ENCODE measurements around the gene ULK4.

ULK4 gene

DNA sequence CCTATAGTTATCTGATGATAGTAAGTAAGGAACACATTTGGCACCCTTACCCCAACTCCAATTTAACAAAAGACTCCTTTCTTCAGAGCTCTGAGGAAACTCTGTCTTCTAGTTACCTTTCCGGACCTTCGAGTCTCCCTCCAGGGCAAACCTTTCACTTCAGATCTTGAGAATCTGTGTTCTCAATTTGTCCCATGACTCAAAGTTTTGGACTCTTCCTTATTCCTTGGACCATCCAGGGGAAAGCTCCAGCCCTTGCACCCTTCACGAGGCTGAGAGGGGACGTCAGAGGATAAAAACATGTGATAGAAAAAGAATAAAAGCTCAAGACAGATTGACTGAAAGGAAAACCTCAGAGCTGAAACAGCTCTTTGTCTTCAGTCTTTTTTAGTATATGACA lies 685.7 kb downstream of the ULK4 start:
- TF ChIP-seq, protein P1, sequence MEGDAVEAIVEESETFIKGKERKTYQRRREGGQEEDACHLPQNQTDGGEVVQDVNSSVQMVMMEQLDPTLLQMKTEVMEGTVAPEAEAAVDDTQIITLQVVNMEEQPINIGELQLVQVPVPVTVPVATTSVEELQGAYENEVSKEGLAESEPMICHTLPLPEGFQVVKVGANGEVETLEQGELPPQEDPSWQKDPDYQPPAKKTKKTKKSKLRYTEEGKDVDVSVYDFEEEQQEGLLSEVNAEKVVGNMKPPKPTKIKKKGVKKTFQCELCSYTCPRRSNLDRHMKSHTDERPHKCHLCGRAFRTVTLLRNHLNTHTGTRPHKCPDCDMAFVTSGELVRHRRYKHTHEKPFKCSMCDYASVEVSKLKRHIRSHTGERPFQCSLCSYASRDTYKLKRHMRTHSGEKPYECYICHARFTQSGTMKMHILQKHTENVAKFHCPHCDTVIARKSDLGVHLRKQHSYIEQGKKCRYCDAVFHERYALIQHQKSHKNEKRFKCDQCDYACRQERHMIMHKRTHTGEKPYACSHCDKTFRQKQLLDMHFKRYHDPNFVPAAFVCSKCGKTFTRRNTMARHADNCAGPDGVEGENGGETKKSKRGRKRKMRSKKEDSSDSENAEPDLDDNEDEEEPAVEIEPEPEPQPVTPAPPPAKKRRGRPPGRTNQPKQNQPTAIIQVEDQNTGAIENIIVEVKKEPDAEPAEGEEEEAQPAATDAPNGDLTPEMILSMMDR (conservative IDR thresholded peaks at IDR 0.05) = no peak
- no peak for TF ChIP-seq ZFX (IDR thresholded peaks at IDR 0.05)
- no peak overlapping the region for H3K27ac ChIP-seq

DNA sequence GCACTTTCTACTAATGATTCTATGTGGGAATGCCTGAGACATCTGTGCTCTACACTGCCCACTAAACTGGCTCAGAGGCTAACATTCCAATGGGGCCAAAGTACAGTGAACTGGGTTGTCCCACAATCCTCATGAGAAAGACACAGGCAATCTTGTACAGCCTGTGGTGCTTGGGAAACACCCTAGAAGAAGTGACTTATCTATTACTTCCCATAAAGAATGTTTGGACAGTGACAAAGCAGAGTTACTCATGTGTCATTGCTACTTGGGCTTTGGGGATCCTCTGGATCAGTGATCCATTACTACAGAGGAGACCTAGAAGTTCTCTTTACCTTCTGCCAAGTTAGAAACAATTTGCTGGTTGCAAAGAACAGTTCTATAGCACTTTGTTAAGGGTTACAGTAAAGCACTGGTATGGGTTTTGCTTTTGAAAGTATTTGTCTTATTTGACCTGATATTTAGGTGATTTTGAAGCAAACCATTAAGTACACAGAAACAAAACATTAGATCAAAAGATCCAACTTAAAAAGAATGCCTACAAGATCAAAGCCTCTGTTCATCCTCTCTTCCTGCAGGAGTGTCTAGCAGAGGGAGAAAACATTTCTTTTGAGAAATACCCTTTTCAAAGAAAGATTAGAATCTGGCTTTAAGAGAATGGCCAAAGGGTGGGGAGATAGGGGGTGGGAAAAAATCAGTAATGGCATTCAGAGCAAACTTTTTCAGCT lies 686.8 kb downstream of the ULK4 start:
- TF ChIP-seq ZFX (IDR thresholded peaks at IDR 0.05) = no peak
- TF ChIP-seq, protein P1 (conservative IDR thresholded peaks at IDR 0.05) = no peak
- no peak overlapping the region for H3K27ac ChIP-seq

DNA sequence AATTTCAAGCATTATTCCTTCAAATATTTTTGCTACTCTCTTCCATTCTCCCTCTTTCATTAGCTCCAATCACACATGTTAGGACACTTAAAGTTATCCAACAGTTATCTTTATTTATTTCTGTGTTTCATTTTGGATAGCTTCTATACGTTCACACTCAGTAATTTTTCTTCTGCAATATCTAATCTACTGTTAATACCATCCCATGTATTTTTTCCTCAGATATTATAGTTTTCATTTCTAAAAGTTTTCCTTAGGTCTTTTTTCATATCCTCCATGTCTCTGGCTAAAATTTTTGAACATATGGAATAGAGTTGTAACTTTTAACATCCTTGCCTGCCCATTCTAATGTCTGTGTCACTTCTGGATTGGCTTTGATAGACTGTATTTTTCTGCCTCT lies 689.2 kb downstream of the ULK4 start:
- TF ChIP-seq ZFX (IDR thresholded peaks at IDR 0.05) = no peak
- TF ChIP-seq, protein P1 (conservative IDR thresholded peaks at IDR 0.05) = no peak
- no peak overlapping the region for H3K27ac ChIP-seq

DNA sequence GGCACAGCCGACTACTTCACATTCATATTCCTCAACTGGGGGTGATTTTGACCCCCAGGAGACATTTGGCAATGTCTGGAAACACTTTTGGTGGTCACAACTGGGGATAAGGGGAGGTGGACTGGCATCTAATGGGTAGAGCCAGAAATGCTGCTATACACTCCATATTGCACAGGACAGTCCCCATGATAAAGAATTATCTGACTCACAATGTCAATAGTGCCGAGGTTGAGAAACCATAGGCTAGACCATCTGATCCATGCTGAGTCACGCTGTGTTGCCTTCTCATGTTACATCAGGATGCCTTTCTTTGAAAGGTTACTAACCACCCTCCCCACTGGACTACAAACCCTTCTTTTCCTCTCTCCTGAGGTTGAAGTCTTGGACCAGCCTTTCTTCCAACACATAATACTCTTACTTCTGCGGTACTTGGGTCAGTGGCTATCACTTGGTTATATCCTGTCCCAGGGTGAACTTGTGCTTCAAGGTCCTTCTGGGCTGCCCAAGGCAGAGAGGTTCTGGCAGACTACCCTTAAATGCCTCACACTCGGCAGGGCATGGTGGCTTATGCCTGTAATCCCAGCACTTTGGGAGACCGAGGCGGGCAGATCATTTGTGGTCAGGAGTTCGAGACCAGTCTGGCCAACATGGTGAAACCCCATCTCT lies 693.8 kb downstream of the ULK4 start:
- TF ChIP-seq, protein P1 (conservative IDR thresholded peaks at IDR 0.05) = no peak
- no peak for TF ChIP-seq ZFX (IDR thresholded peaks at IDR 0.05)
- peak overlapping the region; percentile 26 for H3K27ac ChIP-seq

DNA sequence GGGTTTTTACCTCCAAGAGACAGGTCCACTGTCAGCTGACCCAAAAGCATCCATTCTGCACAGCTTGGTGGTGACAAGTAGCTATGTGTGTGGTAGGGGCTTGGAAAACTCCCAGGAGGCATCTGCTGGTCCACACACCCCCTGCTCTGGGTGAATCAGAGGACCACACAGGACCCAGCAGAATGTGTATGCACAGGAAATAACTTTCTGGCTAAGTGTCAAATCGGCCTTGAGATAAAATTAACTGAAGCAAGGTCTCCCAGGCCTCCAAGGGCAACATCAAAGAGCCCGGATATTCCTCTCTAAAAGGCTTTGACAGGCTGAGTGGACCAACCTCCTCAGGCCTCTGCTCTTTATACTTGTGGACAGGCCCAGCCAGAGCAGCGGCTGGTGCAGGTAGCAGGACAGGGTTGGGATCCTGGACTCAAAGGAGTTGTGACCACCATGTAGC lies 696.1 kb downstream of the ULK4 start:
- TF ChIP-seq, protein P1 (conservative IDR thresholded peaks at IDR 0.05) = no peak
- TF ChIP-seq ZFX (IDR thresholded peaks at IDR 0.05) = no peak
- no peak overlapping the region for H3K27ac ChIP-seq

DNA sequence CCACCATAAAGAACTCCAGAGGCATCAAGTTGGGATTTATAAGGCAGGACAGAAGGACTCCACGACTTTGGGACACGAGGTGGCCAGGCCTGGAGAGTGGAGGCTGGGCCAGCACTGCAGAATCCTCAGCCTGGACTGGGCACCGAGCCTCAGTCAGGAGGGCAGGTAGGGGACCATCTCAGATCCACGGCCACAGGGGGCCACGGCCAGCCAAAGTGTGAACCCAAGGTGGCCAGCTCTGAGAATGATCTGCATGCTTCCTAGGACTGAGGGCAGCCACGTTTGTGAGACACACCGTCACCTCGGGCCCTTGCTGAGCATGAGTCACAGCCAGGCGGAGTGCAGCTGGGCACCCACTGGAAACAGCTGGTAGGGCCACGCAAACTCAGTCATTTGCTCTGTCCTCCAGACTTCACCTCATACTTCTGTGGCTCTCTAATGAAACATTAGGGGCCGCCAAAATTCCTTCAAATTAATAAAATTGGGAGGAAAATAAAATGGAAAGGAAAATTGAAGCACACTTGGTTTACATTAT lies 696.8 kb downstream of the ULK4 start:
- H3K27ac ChIP-seq = no peak overlapping the region
- TF ChIP-seq, protein P1 (conservative IDR thresholded peaks at IDR 0.05) = no peak
- no peak for TF ChIP-seq ZFX (IDR thresholded peaks at IDR 0.05)

DNA sequence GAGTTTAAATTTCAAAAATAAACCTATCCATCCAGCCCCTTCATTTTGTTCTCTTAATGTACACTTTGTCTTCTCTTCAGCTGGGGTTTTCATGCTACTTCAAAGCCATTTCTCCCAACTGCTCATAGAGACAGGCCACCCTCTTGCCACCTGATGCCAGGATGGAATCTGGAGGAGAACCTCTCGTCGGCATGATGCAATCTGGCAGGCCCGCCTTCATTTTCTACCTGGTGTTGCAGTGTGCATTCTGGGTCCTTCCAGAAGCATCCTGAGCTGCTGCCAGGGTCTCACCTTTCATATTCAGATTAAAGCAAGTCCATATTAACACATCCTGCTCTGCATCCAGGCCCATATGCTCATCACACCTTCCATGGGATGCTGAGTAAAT lies 701.8 kb downstream of the ULK4 start:
- TF ChIP-seq ZFX (IDR thresholded peaks at IDR 0.05) = no peak
- TF ChIP-seq, protein P1 (conservative IDR thresholded peaks at IDR 0.05) = no peak
- H3K27ac ChIP-seq = no peak overlapping the region

Measured in C4-2B (cell line).